ENCODE measurements around the gene MXRA8. TPM values are rescaled to one million over a fixed set of nuclear protein-coding genes. Genes with fewer than 3 reads are reported as not detected.

Gene MXRA8
- total RNA-seq, 2 experiments from 2014 or later = 1.6 to 2.9 TPM

DNA sequence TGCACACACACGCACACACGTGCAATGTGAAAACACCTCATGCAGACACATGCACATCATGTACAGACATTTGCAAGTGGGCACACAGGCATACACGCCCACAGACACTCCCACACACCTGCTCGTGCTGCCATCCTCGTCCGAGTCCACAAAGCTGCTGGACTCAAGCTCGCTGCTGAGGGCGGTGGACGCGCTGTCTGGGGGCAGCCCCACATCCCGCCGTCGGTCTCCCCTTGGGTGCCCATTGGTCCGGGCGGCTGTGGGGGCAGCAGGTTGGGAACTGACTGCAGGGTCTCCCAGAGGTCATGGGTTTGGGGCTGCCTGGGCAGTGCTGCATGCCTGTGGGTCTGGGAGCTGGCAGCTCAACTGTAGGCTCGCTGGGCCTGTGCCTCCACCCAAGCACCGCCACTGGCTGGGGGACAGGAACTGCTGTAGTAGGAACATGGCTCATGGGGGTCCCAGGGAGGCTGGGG, 16.8 kb downstream of the MXRA8 start:
- POLR2A ChIA-PET = no interaction called here
- no peak overlapping the region for H3K4me3 Mint-ChIP-seq
- H3K9me3 Mint-ChIP-seq = no peaks in the 10 kb centered on the region
- peaks cover under 1% of the 10 kb centered on the region for H3K4me1 Mint-ChIP-seq (ENCODE audit: low read depth)
- Histone ChIP-seq H3K27ac (ENCODE audit: low read depth in 1 of 2, low read length in 2 of 2) (no peak overlapping the region), H3K36me3 (ENCODE audit: insufficient read depth, low read length) (peaks cover 15% of the 10 kb centered on the region), H3K9me3 (ENCODE audit: control insufficient read depth in 1 of 2, insufficient read depth in 1 of 2, low read length in 2 of 2) (no peaks in the 10 kb centered on the region), H3K27me3 (ENCODE audit: control insufficient read depth in 1 of 2, insufficient read depth in 2 of 2, low read length in 2 of 2) (no peaks in the 10 kb centered on the region), H3K4me3 (ENCODE audit: low read length) (no peak overlapping the region), H3K4me1 (ENCODE audit: insufficient read depth, low read length) (peaks cover 13% of the 10 kb centered on the region)
- H3K27me3 Mint-ChIP-seq = no peaks in the 10 kb centered on the region
- intact Hi-C loops (cut with DNase I, micrococcal nuclease) = no loop called here
- H3K27ac Mint-ChIP-seq = no peak overlapping the region
- DNase-seq = no peak
- CTCF ChIA-PET = no interaction called here
- TF ChIP-seq, protein P1, sequence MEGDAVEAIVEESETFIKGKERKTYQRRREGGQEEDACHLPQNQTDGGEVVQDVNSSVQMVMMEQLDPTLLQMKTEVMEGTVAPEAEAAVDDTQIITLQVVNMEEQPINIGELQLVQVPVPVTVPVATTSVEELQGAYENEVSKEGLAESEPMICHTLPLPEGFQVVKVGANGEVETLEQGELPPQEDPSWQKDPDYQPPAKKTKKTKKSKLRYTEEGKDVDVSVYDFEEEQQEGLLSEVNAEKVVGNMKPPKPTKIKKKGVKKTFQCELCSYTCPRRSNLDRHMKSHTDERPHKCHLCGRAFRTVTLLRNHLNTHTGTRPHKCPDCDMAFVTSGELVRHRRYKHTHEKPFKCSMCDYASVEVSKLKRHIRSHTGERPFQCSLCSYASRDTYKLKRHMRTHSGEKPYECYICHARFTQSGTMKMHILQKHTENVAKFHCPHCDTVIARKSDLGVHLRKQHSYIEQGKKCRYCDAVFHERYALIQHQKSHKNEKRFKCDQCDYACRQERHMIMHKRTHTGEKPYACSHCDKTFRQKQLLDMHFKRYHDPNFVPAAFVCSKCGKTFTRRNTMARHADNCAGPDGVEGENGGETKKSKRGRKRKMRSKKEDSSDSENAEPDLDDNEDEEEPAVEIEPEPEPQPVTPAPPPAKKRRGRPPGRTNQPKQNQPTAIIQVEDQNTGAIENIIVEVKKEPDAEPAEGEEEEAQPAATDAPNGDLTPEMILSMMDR (IDR thresholded peaks at IDR 0.05) = no peak
- peaks cover 7% of the 10 kb centered on the region for H3K36me3 Mint-ChIP-seq (ENCODE audit: low read depth)
- no peak for ATAC-seq (ENCODE audit: poor library complexity)

DNA sequence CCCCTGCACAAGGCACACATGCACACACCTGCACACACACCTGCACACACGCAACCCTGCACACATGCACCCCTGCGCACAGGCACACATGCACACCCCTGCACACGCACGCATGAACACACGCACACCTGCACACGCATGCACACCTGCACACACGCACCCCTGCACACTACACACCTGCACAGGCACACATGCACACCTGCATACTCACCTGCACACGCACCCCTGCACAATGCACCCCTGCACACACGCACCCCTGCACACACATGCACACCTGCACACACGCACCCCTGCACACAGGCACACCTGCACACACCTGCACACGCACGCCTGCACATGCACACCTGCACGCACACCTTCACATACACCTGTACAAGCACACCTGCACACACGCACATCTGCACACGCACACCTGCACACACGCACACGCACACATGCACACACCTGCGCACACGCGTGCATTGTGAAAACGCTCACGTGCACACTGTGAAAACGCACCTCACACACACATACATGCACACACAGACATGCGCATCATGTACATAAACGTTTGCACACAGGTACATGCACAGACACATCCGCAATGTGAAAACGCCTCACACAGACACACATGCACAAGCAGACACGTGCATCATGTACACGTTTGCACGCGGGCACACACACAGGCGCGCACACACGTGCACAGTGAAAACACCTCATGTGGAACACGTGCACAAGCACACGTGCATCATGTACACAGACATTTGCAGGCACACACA, 17.4 kb downstream of the MXRA8 start:
- intact Hi-C loops (cut with DNase I, micrococcal nuclease) = no loop called here
- Histone ChIP-seq H3K4me3 (ENCODE audit: low read length) (no peak overlapping the region), H3K27ac (ENCODE audit: low read depth in 1 of 2, low read length in 2 of 2) (no peak overlapping the region), H3K36me3 (ENCODE audit: insufficient read depth, low read length) (peaks cover 15% of the 10 kb centered on the region), H3K4me1 (ENCODE audit: insufficient read depth, low read length) (peaks cover 11% of the 10 kb centered on the region), H3K27me3 (ENCODE audit: control insufficient read depth in 1 of 2, insufficient read depth in 2 of 2, low read length in 2 of 2) (no peaks in the 10 kb centered on the region), H3K9me3 (ENCODE audit: control insufficient read depth in 1 of 2, insufficient read depth in 1 of 2, low read length in 2 of 2) (no peaks in the 10 kb centered on the region)
- POLR2A ChIA-PET = no interaction called here
- Mint-ChIP-seq H3K27ac (no peak overlapping the region), H3K36me3 (ENCODE audit: low read depth) (peaks cover 7% of the 10 kb centered on the region), H3K9me3 (no peaks in the 10 kb centered on the region), H3K27me3 (no peaks in the 10 kb centered on the region), H3K4me1 (ENCODE audit: low read depth) (no peaks in the 10 kb centered on the region), H3K4me3 (no peak overlapping the region)
- DNase-seq (no peak), ATAC-seq (ENCODE audit: poor library complexity) (no peak)
- TF ChIP-seq, protein P1 (IDR thresholded peaks at IDR 0.05) = no peak
- CTCF ChIA-PET = no interaction called here

DNA sequence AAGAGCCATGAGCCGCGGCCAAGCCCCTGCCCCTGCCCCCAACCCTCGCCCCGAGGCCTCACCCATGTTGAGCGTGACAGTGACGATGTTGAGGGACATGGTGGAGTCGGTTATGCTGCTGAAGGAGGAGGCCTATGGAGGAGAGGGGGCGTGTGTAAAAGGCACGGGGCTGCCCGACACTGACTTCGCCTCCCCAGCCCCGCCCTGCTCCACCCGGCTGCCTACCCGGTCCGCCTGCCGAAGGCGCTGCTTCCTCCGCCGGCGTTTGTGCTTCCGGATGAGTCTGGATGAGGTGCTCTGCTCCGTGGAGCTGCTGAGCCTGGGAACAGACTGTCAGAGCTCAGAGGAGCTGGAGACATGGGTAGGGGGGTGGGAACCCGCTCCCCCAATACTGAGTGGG, 18.2 kb downstream of the MXRA8 start:
- H3K4me1 ChIP-seq (ENCODE audit: insufficient read depth, low read length) = peaks cover 3% of the 10 kb centered on the region
- no peak overlapping the region for H3K27ac ChIP-seq (ENCODE audit: low read depth in 1 of 2, low read length in 2 of 2)
- TF ChIP-seq, protein P1 (IDR thresholded peaks at IDR 0.05) = no peak
- H3K36me3 ChIP-seq (ENCODE audit: insufficient read depth, low read length) = peaks cover 15% of the 10 kb centered on the region
- ChIA-PET CTCF (no interaction called here), POLR2A (no interaction called here)
- intact Hi-C loops (cut with DNase I, micrococcal nuclease) = no loop called here
- no peaks in the 10 kb centered on the region for H3K27me3 ChIP-seq (ENCODE audit: control insufficient read depth in 1 of 2, insufficient read depth in 2 of 2, low read length in 2 of 2)
- H3K36me3 Mint-ChIP-seq (ENCODE audit: low read depth) = peaks cover 7% of the 10 kb centered on the region
- H3K4me1 Mint-ChIP-seq (ENCODE audit: low read depth) = no peaks in the 10 kb centered on the region
- no peak overlapping the region for H3K4me3 Mint-ChIP-seq
- DNase-seq (no peak), ATAC-seq (ENCODE audit: poor library complexity) (no peak)
- no peaks in the 10 kb centered on the region for H3K9me3 Mint-ChIP-seq
- H3K27me3 Mint-ChIP-seq = no peaks in the 10 kb centered on the region
- H3K9me3 ChIP-seq (ENCODE audit: control insufficient read depth in 1 of 2, insufficient read depth in 1 of 2, low read length in 2 of 2) = no peaks in the 10 kb centered on the region
- no peak overlapping the region for H3K4me3 ChIP-seq (ENCODE audit: low read length)
- no peak overlapping the region for H3K27ac Mint-ChIP-seq
